ENCODE results near the gene ATP8B4. TPM values are rescaled to one million over a fixed set of nuclear protein-coding genes. Genes with fewer than 3 reads are reported as not detected.

The ATP8B4 gene
- total and polyA plus RNA-seq, 2 donors (not counting 1 experiment from before 2014, with no cell fraction given): 0.42 TPM; not detected in 1

- DNase-seq (no peak), ATAC-seq (ENCODE audit: low read depth) (no peak)
- Histone ChIP-seq H3K9ac (ENCODE audit: low read length) (no peak overlapping the region), H3K4me1 (ENCODE audit: control insufficient read depth in 2 of 2, insufficient read depth in 2 of 2, low read length in 2 of 2) (no peaks in the 10 kb centered on the region), H2AFZ (ENCODE audit: insufficient read depth, low read depth, low read length, poor library complexity, severe bottlenecking) (no peak overlapping the region), H3K4me2 (replicated peaks; ENCODE audit: low read depth, low read length, poor library complexity, severe bottlenecking) (no peak overlapping the region), H3K79me2 (ENCODE audit: control insufficient read depth, insufficient read depth, low read length) (no peaks in the 10 kb centered on the region), H4K20me1 (ENCODE audit: control insufficient read depth, insufficient read depth, low read length, poor library complexity, severe bottlenecking) (no peaks in the 10 kb centered on the region), H3K27me3 (replicated peaks in 1 of 4; ENCODE audit: control extremely low read depth in 1 of 4, control insufficient read depth in 3 of 4, insufficient read depth in 4 of 4, low read length in 3 of 4) (no peaks in the 10 kb centered on the region), H3K9me3 (ENCODE audit: control extremely low read depth in 1 of 3, control insufficient read depth in 2 of 3, insufficient read depth in 1 of 3, low read length in 2 of 3) (no peaks in the 10 kb centered on the region), H3K27ac (ENCODE audit: low read length in 2 of 2) (no peak overlapping the region), H3K4me3 (ENCODE audit: control extremely low read depth in 1 of 5, extremely low read depth in 1 of 5, insufficient read depth in 1 of 5, low read depth in 2 of 5, low read length in 4 of 5) (no peak overlapping the region), H3K36me3 (replicated peaks in 1 of 2; ENCODE audit: control extremely low read depth in 1 of 2, control insufficient read depth in 1 of 2, extremely low read depth in 1 of 2, insufficient read depth in 2 of 2, low read length in 1 of 2) (no peaks in the 10 kb centered on the region)
- no peak overlapping the region for H3K4me3 Mint-ChIP-seq
- H3K9me3 Mint-ChIP-seq (ENCODE audit: insufficient read depth): no peaks in the 10 kb centered on the region
- H3K4me1 Mint-ChIP-seq: no peaks in the 10 kb centered on the region
- ChIA-PET POLR2A (no interaction called here), CTCF (no interaction called here)
- no peak overlapping the region for H3K27ac Mint-ChIP-seq
- TF ChIP-seq CTCF (IDR thresholded peaks at IDR 0.05): no peak
- no peak for TF ChIP-seq EZH2 (IDR thresholded peaks at IDR 0.05; ENCODE audit: borderline replicate concordance, insufficient read depth, low read depth, low read length, poor library complexity, severe bottlenecking)
- intact Hi-C loops (cut with micrococcal nuclease): no loop called here
- no peaks in the 10 kb centered on the region for H3K27me3 Mint-ChIP-seq
- WGBS (ENCODE audit: insufficient coverage): no CpG with 5 or more reads among the region's 3 CpGs
Measured at GRCh38 chr15:49890689-49891088, 228.3 kb downstream of the ATP8B4 start.

GRCh38 chr15:49889536-49889935, 229.5 kb downstream of the ATP8B4 start:
- Histone ChIP-seq H3K9ac (ENCODE audit: low read length) (no peak overlapping the region), H3K27ac (ENCODE audit: low read length in 2 of 2) (no peak overlapping the region), H4K20me1 (ENCODE audit: control insufficient read depth, insufficient read depth, low read length, poor library complexity, severe bottlenecking) (no peaks in the 10 kb centered on the region), H3K79me2 (ENCODE audit: control insufficient read depth, insufficient read depth, low read length) (no peaks in the 10 kb centered on the region), H3K36me3 (replicated peaks in 1 of 2; ENCODE audit: control extremely low read depth in 1 of 2, control insufficient read depth in 1 of 2, extremely low read depth in 1 of 2, insufficient read depth in 2 of 2, low read length in 1 of 2) (no peaks in the 10 kb centered on the region), H3K4me2 (replicated peaks; ENCODE audit: low read depth, low read length, poor library complexity, severe bottlenecking) (no peak overlapping the region), H3K27me3 (replicated peaks in 1 of 4; ENCODE audit: control extremely low read depth in 1 of 4, control insufficient read depth in 3 of 4, insufficient read depth in 4 of 4, low read length in 3 of 4) (no peaks in the 10 kb centered on the region), H3K9me3 (ENCODE audit: control extremely low read depth in 1 of 3, control insufficient read depth in 2 of 3, insufficient read depth in 1 of 3, low read length in 2 of 3) (no peaks in the 10 kb centered on the region), H3K4me3 (ENCODE audit: control extremely low read depth in 1 of 5, extremely low read depth in 1 of 5, insufficient read depth in 1 of 5, low read depth in 2 of 5, low read length in 4 of 5) (no peak overlapping the region), H2AFZ (ENCODE audit: insufficient read depth, low read depth, low read length, poor library complexity, severe bottlenecking) (no peak overlapping the region), H3K4me1 (ENCODE audit: control insufficient read depth in 2 of 2, insufficient read depth in 2 of 2, low read length in 2 of 2) (no peaks in the 10 kb centered on the region)
- Mint-ChIP-seq H3K27ac (no peak overlapping the region), H3K9me3 (ENCODE audit: insufficient read depth) (no peaks in the 10 kb centered on the region), H3K27me3 (no peaks in the 10 kb centered on the region), H3K4me1 (no peaks in the 10 kb centered on the region), H3K4me3 (no peak overlapping the region)
- intact Hi-C loops (cut with micrococcal nuclease): no loop called here
- WGBS (ENCODE audit: insufficient coverage): no CpG with 5 or more reads among the region's 2 CpGs
- ChIA-PET POLR2A (no interaction called here), CTCF (no interaction called here)
- ATAC-seq (ENCODE audit: low read depth) (no peak), DNase-seq (no peak)
- TF ChIP-seq CTCF (IDR thresholded peaks at IDR 0.05) (no peak), EZH2 (IDR thresholded peaks at IDR 0.05; ENCODE audit: borderline replicate concordance, insufficient read depth, low read depth, low read length, poor library complexity, severe bottlenecking) (no peak)

All from B cell (primary cell).